PC-9 (cell line): ENCODE results near the gene MAGI1.

Experiments
- CTCF ChIP-seq: fragments of 200-600 bp; sonication (generic); conservative IDR thresholded peaks from 2 replicates; pipeline ENCODE4 v1.6.1; 2017; ENCODE audit warnings: mixed run types, antibody characterized with exemption, mild to moderate bottlenecking, moderate library complexity
- EZH2 ChIP-seq: fragments of 200-600 bp; sonication (generic); IDR thresholded peaks from 2 replicates; pipeline ENCODE4 v1.8.0; 2017; ENCODE audit warnings: antibody characterized with exemption, low read depth

GRCh38 chr3:65963787-65964677 lies 74.7 kb downstream of the MAGI1 start:
- no peak for TF ChIP-seq CTCF
- TF ChIP-seq EZH2: no peak
